A549 (cell line): ENCODE data around the gene MLKL. TPM values are rescaled to one million over a fixed set of nuclear protein-coding genes. Genes with fewer than 3 reads are reported as not detected.

Experiments used
- ATAC-seq, 2 experiments: fragments of 200-7000 bp in 1 of 2; fragments of >200 bp in 1 of 2; cut with Nextera tagmentation in 1 of 2; cut with Tn5 transposase in 1 of 2; 3 replicates each; pipeline versions ENCODE4 v1.8.0 to v1.9.1; 2018 to 2020; ENCODE audit warnings: mild to moderate bottlenecking in 1 of 2, moderate library complexity in 1 of 2
- CTCF ChIA-PET: fragments of 300-600 bp; sonication (Branson Sonifier 250); formaldehyde crosslinking; extraction: SDS; loops from one replicate; lab custom pipeline; 2021; ENCODE audit warnings: antibody characterized with exemption, inconsistent platforms; lab: Yijun Ruan, JAX
- POLR2A ChIA-PET: fragments of 350-600 bp; formaldehyde crosslinking; extraction: SDS; loops from one replicate; lab custom pipeline; 2021; ENCODE audit warnings: antibody characterized with exemption, inconsistent platforms; lab: Yijun Ruan, JAX
- DNase-seq, 2 experiments: peaks; one replicate each; pipeline versions ENCODE4 v3.0.0 to v3.0.0-alpha.2; 2011 to 2016; ENCODE audit warnings: low read depth in 1 of 2, low spot score in 1 of 2
- FAIRE-seq: peaks from 2 replicates; lab custom pipeline; 2011; peaks lifted over from hg19 to GRCh38; lab: Jason Lieb, UNC
- H3K27ac ChIP-seq, 2 experiments: fragments of >200 bp; sonication (Bioruptor Twin); formaldehyde crosslinking; 3 replicates each; pipeline ENCODE4 v1.5.1; 2016 to 2017
- H3K4me1 ChIP-seq: fragments of >200 bp; sonication (Bioruptor Twin); formaldehyde crosslinking; 3 replicates; pipeline ENCODE4 v1.6.1; 2016
- H3K4me2 ChIP-seq: fragments of >200 bp; sonication (Bioruptor Twin); formaldehyde crosslinking; 3 replicates; pipeline ENCODE4 v1.6.1; 2016
- H3K4me3 ChIP-seq: fragments of >200 bp; sonication (Bioruptor Twin); formaldehyde crosslinking; 3 replicates; pipeline ENCODE4 v1.5.1; 2016
- H3K9me3 ChIP-seq: fragments of >200 bp; sonication (Bioruptor Twin); formaldehyde crosslinking; 3 replicates; pipeline ENCODE4 v1.6.1; 2016
- BHLHE40 ChIP-seq: IDR thresholded peaks from 2 replicates; pipeline ENCODE4 v1.6.1; 2012; ENCODE audit warnings: low read depth, low read length, inconsistent platforms
- CBX2 ChIP-seq: fragments of 200-600 bp; sonication (generic); IDR thresholded peaks from 2 replicates; pipeline ENCODE4 v1.6.1; 2016; ENCODE audit warnings: low read depth, mild to moderate bottlenecking, borderline replicate concordance
- CBX8 ChIP-seq: fragments of 200-600 bp; sonication (generic); IDR thresholded peaks from 2 replicates; pipeline ENCODE4 v1.6.1; 2016
- CEBPB ChIP-seq, 2 experiments: fragments of >200 bp in 1 of 2; sonication (Bioruptor Twin) in 1 of 2; formaldehyde crosslinking in 1 of 2; IDR thresholded peaks; 2 replicates each; pipeline ENCODE4 v1.6.1; 2012 to 2016
- CHD2 ChIP-seq: fragments of 150-350 bp; IDR thresholded peaks from 2 replicates; pipeline ENCODE4 v1.6.1; 2014; ENCODE audit warnings: low read length; ENCODE audit not compliant: partially characterized antibody
- CHD4 ChIP-seq: fragments of 200-600 bp; sonication (generic); IDR thresholded peaks from 2 replicates; pipeline ENCODE4 v1.6.1; 2016; ENCODE audit warnings: antibody characterized with exemption, mild to moderate bottlenecking, borderline replicate concordance
- EHF ChIP-seq: fragments of 250-450 bp; sonication (Bioruptor Pico); IDR thresholded peaks from 2 replicates; pipeline ENCODE4 v1.5.0; 2020; ENCODE audit warnings: mild to moderate bottlenecking
- EHMT2 ChIP-seq: fragments of 200-600 bp; sonication (generic); IDR thresholded peaks from 2 replicates; pipeline ENCODE4 v1.6.1; 2016; ENCODE audit warnings: antibody characterized with exemption, low read depth, mild to moderate bottlenecking, moderate library complexity
- EP300 ChIP-seq, 2 experiments: fragments of >200 bp; sonication (Bioruptor Twin); formaldehyde crosslinking; IDR thresholded peaks; 2 replicates in 1 of 2; 3 replicates in 1 of 2; pipeline ENCODE4 v1.6.1; 2016 to 2017
- ESRRA ChIP-seq: fragments of 150-350 bp; IDR thresholded peaks from 2 replicates; pipeline ENCODE4 v1.6.1; 2014; ENCODE audit warnings: mild to moderate bottlenecking, low read length, borderline replicate concordance
- FOSB ChIP-seq: fragments of 250-450 bp; sonication (Bioruptor Pico); IDR thresholded peaks from 2 replicates; pipeline ENCODE4 v1.5.0; 2020; ENCODE audit warnings: mild to moderate bottlenecking, moderate library complexity
- FOSL2 ChIP-seq, 2 experiments: fragments of 450-650 bp in 1 of 2; fragments of >200 bp in 1 of 2; sonication (Bioruptor Twin) in 1 of 2; formaldehyde crosslinking; IDR thresholded peaks; 2 replicates each; pipeline versions ENCODE4 v1.5.0 to v1.6.1; 2016 to 2020; ENCODE audit warnings: mild to moderate bottlenecking in 1 of 2, moderate library complexity in 1 of 2
- FOXS1 ChIP-seq: fragments of 250-450 bp; sonication (Bioruptor Pico); IDR thresholded peaks from 2 replicates; pipeline ENCODE4 v1.5.0; 2020; ENCODE audit warnings: mild to moderate bottlenecking, moderate library complexity
- HDAC2 ChIP-seq: fragments of 200-600 bp; sonication (generic); IDR thresholded peaks from 2 replicates; pipeline ENCODE4 v1.6.1; 2016
- HOXB5 ChIP-seq: fragments of 250-450 bp; sonication (Bioruptor Pico); IDR thresholded peaks from 2 replicates; pipeline ENCODE4 v1.5.0; 2020; ENCODE audit warnings: mild to moderate bottlenecking, moderate library complexity
- JUN ChIP-seq, 2 experiments: fragments of >200 bp; sonication (Bioruptor Twin); formaldehyde crosslinking; IDR thresholded peaks; 2 replicates in 1 of 2; 3 replicates in 1 of 2; pipeline ENCODE4 v1.6.1; 2016 to 2017
- KDM1A ChIP-seq: fragments of 200-600 bp; sonication (generic); IDR thresholded peaks from 2 replicates; pipeline ENCODE4 v1.6.1; 2016; ENCODE audit warnings: low read depth, mild to moderate bottlenecking
- KDM5A ChIP-seq: fragments of 200-600 bp; sonication (generic); IDR thresholded peaks from 2 replicates; pipeline ENCODE4 v1.6.1; 2016; ENCODE audit warnings: antibody characterized with exemption, mild to moderate bottlenecking
- MAFK ChIP-seq: fragments of 450-650 bp; IDR thresholded peaks from 2 replicates; pipeline ENCODE4 v1.6.1; 2014; ENCODE audit not compliant: partially characterized antibody
- MYC ChIP-seq: IDR thresholded peaks from 2 replicates; pipeline ENCODE4 v1.6.1; 2012; ENCODE audit warnings: mild to moderate bottlenecking, inconsistent platforms, low read length, improper control_type of control experiment, borderline replicate concordance
- NFE2L2 ChIP-seq: fragments of 150-350 bp; conservative IDR thresholded peaks from 2 replicates; pipeline ENCODE4 v1.6.1; 2014; ENCODE audit warnings: low read length
- NR3C1 ChIP-seq: fragments of >200 bp; sonication (Bioruptor Twin); formaldehyde crosslinking; IDR thresholded peaks from 3 replicates; pipeline ENCODE4 v1.6.1; 2017
- PHF8 ChIP-seq: fragments of 200-600 bp; sonication (generic); IDR thresholded peaks from 2 replicates; pipeline ENCODE4 v1.6.1; 2016; ENCODE audit warnings: low read depth, mild to moderate bottlenecking, antibody characterized with exemption, moderate library complexity, borderline replicate concordance
- POLR2A ChIP-seq: IDR thresholded peaks from 2 replicates; pipeline ENCODE4 v1.6.1; 2012; ENCODE audit warnings: mild to moderate bottlenecking, low read length
- RAD21 ChIP-seq, 2 experiments: fragments of >200 bp in 1 of 2; sonication (Bioruptor Twin) in 1 of 2; formaldehyde crosslinking in 1 of 2; IDR thresholded peaks in 1 of 2; conservative IDR thresholded peaks in 1 of 2; 2 replicates in 1 of 2; 3 replicates in 1 of 2; pipeline ENCODE4 v1.6.1; 2012 to 2018; ENCODE audit warnings: inconsistent platforms in 1 of 2
- RFX5 ChIP-seq: fragments of 450-650 bp; IDR thresholded peaks from 2 replicates; pipeline ENCODE4 v1.7.1; 2014; ENCODE audit warnings: antibody characterized with exemption, mild to moderate bottlenecking, moderate library complexity
- RNF2 ChIP-seq: fragments of 200-600 bp; sonication (generic); IDR thresholded peaks from 2 replicates; pipeline ENCODE4 v1.6.1; 2016; ENCODE audit warnings: low read depth, mild to moderate bottlenecking, antibody characterized with exemption, moderate library complexity, borderline replicate concordance
- SMC3 ChIP-seq: fragments of >200 bp; sonication (Bioruptor Twin); formaldehyde crosslinking; IDR thresholded peaks from 3 replicates; pipeline ENCODE4 v1.6.1; 2018; ENCODE audit warnings: inconsistent platforms
- TP53 ChIP-seq: fragments of 250-450 bp; sonication (Bioruptor Pico); IDR thresholded peaks from 2 replicates; pipeline ENCODE4 v1.5.0; 2021; ENCODE audit warnings: mild to moderate bottlenecking, moderate library complexity
- ZC3H11A ChIP-seq: fragments of 450-650 bp; IDR thresholded peaks from 2 replicates; pipeline ENCODE4 v1.6.1; 2014; ENCODE audit warnings: antibody characterized with exemption, mild to moderate bottlenecking
- ZFP36 ChIP-seq: fragments of 450-650 bp; IDR thresholded peaks from 2 replicates; pipeline ENCODE4 v1.6.1; 2014; ENCODE audit warnings: borderline replicate concordance; ENCODE audit not compliant: partially characterized antibody
- ZNF302 ChIP-seq: fragments of 250-450 bp; sonication (Bioruptor Pico); IDR thresholded peaks from 2 replicates; pipeline ENCODE4 v1.9.0; 2021; ENCODE audit warnings: inconsistent platforms, mild to moderate bottlenecking, moderate library complexity
- ZSCAN20 ChIP-seq: fragments of 250-450 bp; sonication (Bioruptor Pico); IDR thresholded peaks from 2 replicates; pipeline ENCODE4 v1.8.0; 2022; ENCODE audit warnings: mild to moderate bottlenecking, moderate library complexity
- WGBS: methylation state at CpG from one replicate; pipeline ENCODE4 v1.1.6; 2017; ENCODE audit errors: missing lambda C conversion rate; 5-methylcytosine and 5-hydroxymethylcytosine counted together
- polyA plus RNA-seq, 4 experiments: library from polyadenylated mRNA; depleted of rRNA in 3 of 4; stranded (reverse); fragments of >200 nt; fragmentation: RNase III in 1 of 4; extraction: RNeasy Plus Mini Kit Qiagen cat#74134 plus additional on column Dnase treatment in 1 of 4; gene quantifications; 2 replicates in 3 of 4; 3 replicates in 1 of 4; pipeline ENCODE4 v1.2.3, GENCODE V29; 2011 to 2017
- TF ChIP-seq, protein P1 (sequence below): fragments of 150-350 bp; IDR thresholded peaks from 2 replicates; pipeline ENCODE4 v1.6.1; 2014; ENCODE audit warnings: low read depth, mild to moderate bottlenecking, low read length
- TF ChIP-seq, protein P2 (sequence below): fragments of >200 bp; sonication (Bioruptor Twin); formaldehyde crosslinking; IDR thresholded peaks from 3 replicates; pipeline ENCODE4 v1.6.1; 2016
- TF ChIP-seq, protein P3 (sequence below): fragments of 450-650 bp; IDR thresholded peaks from 2 replicates; pipeline ENCODE4 v1.6.1; 2014; ENCODE audit warnings: antibody characterized with exemption
- TF ChIP-seq, protein P4 (sequence below): IDR thresholded peaks from 2 replicates; pipeline ENCODE4 v1.6.1; 2012

The MLKL gene
- polyA plus RNA-seq, 2 of the 4 experiments (the other 2 are of a cell fraction): 12.6 to 17.9 TPM

DNA sequence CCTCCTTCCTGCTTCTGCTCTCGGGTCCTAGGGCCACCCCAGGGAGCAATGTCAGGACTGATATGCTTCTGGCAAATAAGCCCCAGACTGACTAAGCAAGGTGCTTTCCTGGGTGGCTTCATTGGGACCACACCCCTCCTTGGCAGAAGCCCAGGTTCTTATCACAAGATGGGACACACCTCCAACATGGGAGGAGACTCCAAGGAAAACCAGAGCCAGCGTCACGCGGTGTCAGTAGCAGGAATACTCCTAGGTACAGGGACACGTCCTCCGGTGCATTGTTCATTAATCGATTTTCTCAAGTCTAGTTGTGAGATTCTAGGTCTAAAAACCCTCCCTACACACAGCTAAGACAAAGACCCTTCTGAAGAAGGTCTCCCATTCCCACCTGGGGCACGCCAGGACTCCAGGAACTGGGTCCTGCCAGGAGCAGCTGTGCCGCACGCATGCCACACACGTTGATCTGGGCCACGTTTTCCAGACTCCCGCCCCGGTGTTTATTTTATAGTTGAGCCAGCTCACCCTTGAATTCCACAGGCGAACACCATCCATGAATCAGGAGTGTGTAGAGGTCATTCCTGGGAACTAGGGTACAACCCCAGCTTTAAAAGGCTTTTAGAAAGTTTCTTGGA lies 43.1 kb upstream of the MLKL start:
- DNase-seq: peak; percentile 98 to 99
- FAIRE-seq: peak; percentile 79
- H3K4me3 ChIP-seq: peak overlapping the region; percentile 23; the same call in 1 of the 3 replicates
- ChIA-PET POLR2A (interaction anchor here (0.9 to 1.3 kb wide), 4 partner anchors 14 to 44 kb away, joined by 3 to 8 read pairs (median 3); partner anchors contain the start of gene FA2H), CTCF (interaction anchor here (0.6 to 7.8 kb wide), 9 partner anchors 8 to 119 kb away, joined by 3 to 55 read pairs (median 4); no protein-coding TSS in a partner anchor)
- H3K27ac ChIP-seq: peak overlapping the region; percentile 91
- no peaks in the 10 kb centered on the region for H3K9me3 ChIP-seq
- peak overlapping the region; percentile 89 for H3K4me2 ChIP-seq
- H3K4me1 ChIP-seq: peaks cover 66% of the 10 kb centered on the region
- peak; percentile 84 to 86 for ATAC-seq
- under 1% methylated on average over 14 of the region's 15 CpGs for WGBS
- TF ChIP-seq, protein P1, sequence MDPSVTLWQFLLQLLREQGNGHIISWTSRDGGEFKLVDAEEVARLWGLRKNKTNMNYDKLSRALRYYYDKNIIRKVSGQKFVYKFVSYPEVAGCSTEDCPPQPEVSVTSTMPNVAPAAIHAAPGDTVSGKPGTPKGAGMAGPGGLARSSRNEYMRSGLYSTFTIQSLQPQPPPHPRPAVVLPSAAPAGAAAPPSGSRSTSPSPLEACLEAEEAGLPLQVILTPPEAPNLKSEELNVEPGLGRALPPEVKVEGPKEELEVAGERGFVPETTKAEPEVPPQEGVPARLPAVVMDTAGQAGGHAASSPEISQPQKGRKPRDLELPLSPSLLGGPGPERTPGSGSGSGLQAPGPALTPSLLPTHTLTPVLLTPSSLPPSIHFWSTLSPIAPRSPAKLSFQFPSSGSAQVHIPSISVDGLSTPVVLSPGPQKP: no peak
- TF ChIP-seq RAD21 (conservative IDR thresholded peaks at IDR 0.05 in 1 of 2, IDR thresholded peaks at IDR 0.05 in 1 of 2): 0 out of 5 replicates have a peak, but pooled peaks of 1 of the 2 experiments have one; percentile 15
- TF ChIP-seq RFX5: peak; percentile 70; the same call in 1 of the 2 replicates
- no peak for TF ChIP-seq ZFP36
- TF ChIP-seq FOXS1 (CRISPR knock-in tag): peak; percentile 96
- TF ChIP-seq EHMT2: no peak
- TF ChIP-seq, protein P2, sequence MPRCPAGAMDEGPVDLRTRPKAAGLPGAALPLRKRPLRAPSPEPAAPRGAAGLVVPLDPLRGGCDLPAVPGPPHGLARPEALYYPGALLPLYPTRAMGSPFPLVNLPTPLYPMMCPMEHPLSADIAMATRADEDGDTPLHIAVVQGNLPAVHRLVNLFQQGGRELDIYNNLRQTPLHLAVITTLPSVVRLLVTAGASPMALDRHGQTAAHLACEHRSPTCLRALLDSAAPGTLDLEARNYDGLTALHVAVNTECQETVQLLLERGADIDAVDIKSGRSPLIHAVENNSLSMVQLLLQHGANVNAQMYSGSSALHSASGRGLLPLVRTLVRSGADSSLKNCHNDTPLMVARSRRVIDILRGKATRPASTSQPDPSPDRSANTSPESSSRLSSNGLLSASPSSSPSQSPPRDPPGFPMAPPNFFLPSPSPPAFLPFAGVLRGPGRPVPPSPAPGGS: peak; percentile 16; the same call in 1 of the 3 replicates
- TF ChIP-seq FOSB: 0 out of 2 replicates have a peak, but pooled peaks have one; percentile 74
- no peak for TF ChIP-seq ZC3H11A
- TF ChIP-seq PHF8: no peak
- no peak for TF ChIP-seq KDM5A
- TF ChIP-seq MYC: peak; percentile 92
- no peak for TF ChIP-seq SMC3
- TF ChIP-seq CHD2: no peak
- peak; percentile 74 for TF ChIP-seq ZSCAN20
- TF ChIP-seq NR3C1: no peak
- peak; percentile 84 for TF ChIP-seq ESRRA
- TF ChIP-seq POLR2A: peak; percentile 6; the same call in 1 of the 2 replicates
- TF ChIP-seq, protein P3, sequence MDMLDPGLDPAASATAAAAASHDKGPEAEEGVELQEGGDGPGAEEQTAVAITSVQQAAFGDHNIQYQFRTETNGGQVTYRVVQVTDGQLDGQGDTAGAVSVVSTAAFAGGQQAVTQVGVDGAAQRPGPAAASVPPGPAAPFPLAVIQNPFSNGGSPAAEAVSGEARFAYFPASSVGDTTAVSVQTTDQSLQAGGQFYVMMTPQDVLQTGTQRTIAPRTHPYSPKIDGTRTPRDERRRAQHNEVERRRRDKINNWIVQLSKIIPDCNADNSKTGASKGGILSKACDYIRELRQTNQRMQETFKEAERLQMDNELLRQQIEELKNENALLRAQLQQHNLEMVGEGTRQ: peak; percentile 76; the same call in 1 of the 2 replicates
- TF ChIP-seq HDAC2: no peak
- no peak for TF ChIP-seq CBX8
- TF ChIP-seq KDM1A: no peak
- TF ChIP-seq TP53 (CRISPR knock-in tag): peak; percentile 73; the same call in 1 of the 2 replicates
- TF ChIP-seq CBX2: no peak
- TF ChIP-seq CEBPB (IDR thresholded peaks at IDR 0.05): no peak; a peak in 1 of 4 replicates
- peak; percentile 45; the same call in 1 of the 2 replicates for TF ChIP-seq RNF2
- TF ChIP-seq, protein P4, sequence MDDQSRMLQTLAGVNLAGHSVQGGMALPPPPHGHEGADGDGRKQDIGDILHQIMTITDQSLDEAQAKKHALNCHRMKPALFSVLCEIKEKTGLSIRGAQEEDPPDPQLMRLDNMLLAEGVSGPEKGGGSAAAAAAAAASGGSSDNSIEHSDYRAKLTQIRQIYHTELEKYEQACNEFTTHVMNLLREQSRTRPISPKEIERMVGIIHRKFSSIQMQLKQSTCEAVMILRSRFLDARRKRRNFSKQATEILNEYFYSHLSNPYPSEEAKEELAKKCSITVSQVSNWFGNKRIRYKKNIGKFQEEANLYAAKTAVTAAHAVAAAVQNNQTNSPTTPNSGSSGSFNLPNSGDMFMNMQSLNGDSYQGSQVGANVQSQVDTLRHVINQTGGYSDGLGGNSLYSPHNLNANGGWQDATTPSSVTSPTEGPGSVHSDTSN: 0 out of 2 replicates have a peak, but pooled peaks have one; percentile 64
- TF ChIP-seq CHD4: no peak
- peak; percentile 22; the same call in 1 of the 2 replicates for TF ChIP-seq BHLHE40
- peak; percentile 34 for TF ChIP-seq MAFK
- TF ChIP-seq EHF (CRISPR knock-in tag): peak; percentile 91; the same call in 1 of the 2 replicates
- TF ChIP-seq EP300 (IDR thresholded peaks at IDR 0.05): peak; percentile 37 to 63; a peak in 2 of 5 replicates
- no peak for TF ChIP-seq NFE2L2
- TF ChIP-seq HOXB5: peak; percentile 93
- no peak; the same call in 1 of the 2 replicates for TF ChIP-seq FOSL2 (IDR thresholded peaks at IDR 0.05)
- peak; percentile 66 for TF ChIP-seq FOSL2 (CRISPR knock-in tag; IDR thresholded peaks at IDR 0.05)
- no peak; the same call in 1 of the 2 replicates for TF ChIP-seq ZNF302 (CRISPR knock-in tag)
- TF ChIP-seq JUN (IDR thresholded peaks at IDR 0.05): peak; percentile 78 to 91; a peak in 4 of 5 replicates
